Astrocyte of the cerebellum (primary cell): ENCODE results near the gene CHAC1.

Experiments used
- DNase-seq: peaks from one replicate; pipeline ENCODE4 v3.0.0-alpha.2; 2011; ENCODE audit warnings: low read depth
- H3K4me3 ChIP-seq: 2 replicates; pipeline ENCODE4 v1.5.1; 2011; ENCODE audit warnings: mild to moderate bottlenecking, low read depth, low read length, moderate library complexity
- in situ Hi-C: cut with HindIII; loops from 2 replicates; pipeline ENCODE4 v1.10.0; 2017; ENCODE audit warnings: low sequenced_read_pairs
- TF ChIP-seq, protein P1 (sequence below): IDR thresholded peaks from 2 replicates; pipeline ENCODE4 v1.5.1; 2012; ENCODE audit warnings: low read length, low read depth, moderate library complexity, mild to moderate bottlenecking; ENCODE audit errors: missing control alignments

The CHAC1 gene

GRCh38 chr15:40937762-40938535 is 15.3 kb upstream of the CHAC1 start:
- DNase-seq = no peak
- TF ChIP-seq, protein P1, sequence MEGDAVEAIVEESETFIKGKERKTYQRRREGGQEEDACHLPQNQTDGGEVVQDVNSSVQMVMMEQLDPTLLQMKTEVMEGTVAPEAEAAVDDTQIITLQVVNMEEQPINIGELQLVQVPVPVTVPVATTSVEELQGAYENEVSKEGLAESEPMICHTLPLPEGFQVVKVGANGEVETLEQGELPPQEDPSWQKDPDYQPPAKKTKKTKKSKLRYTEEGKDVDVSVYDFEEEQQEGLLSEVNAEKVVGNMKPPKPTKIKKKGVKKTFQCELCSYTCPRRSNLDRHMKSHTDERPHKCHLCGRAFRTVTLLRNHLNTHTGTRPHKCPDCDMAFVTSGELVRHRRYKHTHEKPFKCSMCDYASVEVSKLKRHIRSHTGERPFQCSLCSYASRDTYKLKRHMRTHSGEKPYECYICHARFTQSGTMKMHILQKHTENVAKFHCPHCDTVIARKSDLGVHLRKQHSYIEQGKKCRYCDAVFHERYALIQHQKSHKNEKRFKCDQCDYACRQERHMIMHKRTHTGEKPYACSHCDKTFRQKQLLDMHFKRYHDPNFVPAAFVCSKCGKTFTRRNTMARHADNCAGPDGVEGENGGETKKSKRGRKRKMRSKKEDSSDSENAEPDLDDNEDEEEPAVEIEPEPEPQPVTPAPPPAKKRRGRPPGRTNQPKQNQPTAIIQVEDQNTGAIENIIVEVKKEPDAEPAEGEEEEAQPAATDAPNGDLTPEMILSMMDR = peak; percentile 31
- no peak overlapping the region for H3K4me3 ChIP-seq
- in situ Hi-C loops = no loop called here

GRCh38 chr15:40938536-40938870 is 14.8 kb upstream of the CHAC1 start:
- no peak for DNase-seq
- in situ Hi-C loops = no loop called here
- TF ChIP-seq, protein P1 = no peak
- H3K4me3 ChIP-seq = no peak overlapping the region

DNA sequence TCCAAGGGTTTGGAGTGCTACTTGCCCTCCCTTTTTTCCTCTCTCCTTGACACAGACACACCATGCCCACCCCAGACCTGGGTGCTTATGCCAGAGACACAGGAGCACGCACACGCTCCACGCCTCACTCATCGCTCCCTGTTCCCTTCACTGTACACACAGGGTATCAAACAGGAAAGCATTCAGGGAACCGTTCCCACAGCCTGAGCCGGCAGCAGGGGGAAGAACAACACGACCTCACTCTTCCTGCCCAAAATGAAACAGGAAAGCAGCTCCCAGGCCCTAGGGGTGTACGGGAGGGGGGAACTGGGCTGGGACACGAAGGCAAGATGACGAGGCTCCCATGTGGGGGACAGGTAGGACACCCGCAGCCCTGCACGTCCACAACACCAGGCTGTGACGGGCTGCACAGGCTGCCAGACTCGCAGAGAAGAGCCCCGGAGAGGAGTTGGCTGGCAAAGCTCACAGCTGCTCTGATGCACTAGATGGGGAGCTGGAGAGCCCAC is 12.9 kb upstream of the CHAC1 start:
- no peak overlapping the region for H3K4me3 ChIP-seq
- in situ Hi-C loops = no loop called here
- DNase-seq = no peak
- TF ChIP-seq, protein P1 = no peak

DNA sequence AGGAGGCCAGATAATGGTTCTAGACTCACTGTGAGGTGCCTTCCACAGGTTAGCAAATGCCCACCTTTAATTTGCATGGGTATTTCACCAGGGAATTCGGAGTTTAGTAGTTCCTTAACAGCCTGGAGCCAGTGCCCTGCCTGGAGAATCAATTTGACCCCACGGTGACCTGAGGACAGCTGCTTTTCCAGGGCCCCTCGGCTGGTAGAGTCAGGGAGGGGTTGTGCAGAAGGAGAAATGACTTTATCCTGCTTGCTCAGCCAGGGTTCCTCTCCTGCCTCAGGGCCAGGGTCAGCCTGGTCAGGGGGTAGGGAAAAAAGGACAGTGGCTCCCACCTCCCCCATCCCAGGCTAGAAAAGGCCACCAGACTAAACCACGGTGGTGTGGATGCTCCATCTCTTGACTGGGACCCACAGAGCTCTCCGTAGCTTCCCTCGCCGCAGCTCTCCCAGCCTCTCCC is 12.2 kb upstream of the CHAC1 start:
- no peak for DNase-seq
- in situ Hi-C loops = no loop called here
- TF ChIP-seq, protein P1 = no peak
- H3K4me3 ChIP-seq = peak overlapping the region; percentile 44

GRCh38 chr15:40941528-40942336 is 11.5 kb upstream of the CHAC1 start:
- TF ChIP-seq, protein P1 = peak; percentile 23
- peak; percentile 13 for DNase-seq
- H3K4me3 ChIP-seq = peak overlapping the region; percentile 44
- in situ Hi-C loops = no loop called here

DNA sequence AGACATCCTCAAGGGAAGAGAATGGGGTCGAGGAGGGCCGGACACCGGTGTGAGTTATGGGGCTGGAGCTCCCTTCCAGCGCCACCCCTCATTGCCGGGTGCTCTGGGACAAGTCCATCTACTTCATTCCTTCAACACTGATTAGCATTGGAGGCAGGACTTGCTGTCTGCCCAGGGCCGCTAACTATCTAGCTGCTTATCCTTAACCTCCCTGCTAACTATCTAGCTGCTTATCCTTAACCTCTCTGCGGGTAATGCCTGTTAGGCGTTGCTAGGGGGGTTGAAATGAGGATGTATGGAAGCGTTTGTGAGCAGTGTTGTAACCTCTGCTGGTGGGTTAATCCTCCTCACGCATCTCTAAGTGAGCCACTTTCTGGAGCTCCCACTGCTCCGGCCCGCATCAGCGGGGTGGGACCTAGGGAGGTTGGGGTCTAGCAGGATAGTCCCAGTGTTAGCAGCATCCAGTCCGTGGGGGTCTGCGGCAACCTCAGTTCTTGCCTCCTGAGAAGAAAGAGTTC is 10.9 kb upstream of the CHAC1 start:
- peak overlapping the region; percentile 44 for H3K4me3 ChIP-seq
- DNase-seq = no peak
- TF ChIP-seq, protein P1 = no peak
- in situ Hi-C loops = no loop called here
